ENCODE results near the gene NHLH1.

GRCh38 chr1:160342526-160342925 lies 24.3 kb upstream of the NHLH1 start:
- TF ChIP-seq CTCF (IDR thresholded peaks at IDR 0.05) (no peak), POLR2AphosphoS5 (IDR thresholded peaks at IDR 0.05; ENCODE audit: low read depth, low read length) (no peak), REST (IDR thresholded peaks at IDR 0.05; ENCODE audit: insufficient read depth in 1 of 2, low read depth in 2 of 2, low read length in 1 of 2) (no peak)

Measured in Panc1 (cell line).